Ovary (tissue), 9 donors: ENCODE data around the gene PLXNA3. TPM values are rescaled to one million over a fixed set of nuclear protein-coding genes. Genes with fewer than 3 reads are reported as not detected.

ENCODE experiments used
- DNase-seq, 5 donors: peaks; one replicate each; pipeline ENCODE4 v3.0.0-alpha.2; 2019 to 2020
- H3K27ac ChIP-seq, 2 donors: fragments of 200-600 bp; one replicate each; pipeline versions ENCODE4 v1.5.1 to v1.8.0; 2019 to 2022
- H3K27me3 ChIP-seq: fragments of 200-600 bp; one replicate; pipeline ENCODE4 v1.8.0; 2022
- H3K36me3 ChIP-seq: fragments of 200-600 bp; sonication (generic); one replicate; pipeline ENCODE4 v1.5.1; 2019
- H3K4me1 ChIP-seq: one replicate; pipeline ENCODE4 v1.8.1; 2013; ENCODE audit warnings: mild to moderate bottlenecking, moderate library complexity; ENCODE audit not compliant: insufficient read depth
- H3K4me3 ChIP-seq: fragments of 200-600 bp; sonication (generic); one replicate; pipeline ENCODE4 v1.5.1; 2017
- H3K9me3 ChIP-seq, 2 donors: fragments of 200-600 bp in 1 of 2; sonication (generic) in 1 of 2; one replicate each; pipeline versions ENCODE4 v1.5.1 to v1.8.1; 2013 to 2019; ENCODE audit warnings: mild to moderate bottlenecking in 1 of 2, moderate library complexity in 1 of 2
- EP300 ChIP-seq: sonication (generic); formaldehyde crosslinking; IDR thresholded peaks from one replicate; pipeline ENCODE4 v1.6.1; 2017; ENCODE audit warnings: antibody characterized with exemption
- POLR2A ChIP-seq: fragments of 450-650 bp; IDR thresholded peaks from one replicate; pipeline ENCODE4 v1.6.1; 2017; ENCODE audit warnings: antibody characterized with exemption, mild to moderate bottlenecking, moderate library complexity
- WGBS, 3 donors: extraction: QIAGEN DNeasy Blood & Tissue Kit in 1 of 3; methylation state at CpG; one replicate each; pipeline versions ENCODE4 v1.1.5 to v1.1.7; 2013 to 2017; 5-methylcytosine and 5-hydroxymethylcytosine counted together
- intact Hi-C, 4 donors: fragments of 100-400 bp; cut with DNase I; formaldehyde crosslinking; loops; one replicate each; pipeline versions ENCODE4 v1.11.0 to v1.15.1; 2022 to 2023
- polyA plus RNA-seq, 2 donors: library from polyadenylated mRNA; stranded (reverse); fragments of 200-250 nt in 1 of 2; fragments of 350-450 nt in 1 of 2; fragmentation: Illumina TruSeq in 1 of 2; extraction: RNeasy Lipid Tissue Mini Kit (QIAGEN cat#74804) in 1 of 2; gene quantifications; one replicate each; pipeline ENCODE4 v1.2.3, GENCODE V29; 2013 to 2014
- total RNA-seq, 7 donors: library from RNA; depleted of rRNA in 2 of 7; stranded (reverse); fragments of >200 nt in 2 of 7; fragmentation: NEBNext Ultra II Directional in 3 of 7; extraction: Animal tissue kit (Norgen Biotek cat#: 25700) in 3 of 7; gene quantifications; one replicate each; pipeline versions ENCODE4 v1.1.0 to v1.2.4, GENCODE V29; 2016 to 2023
- TF ChIP-seq, protein P1 (sequence below), 3 donors: fragments of 450-650 bp in 2 of 3; fragments of 200-600 bp in 1 of 3; IDR thresholded peaks; one replicate each; pipeline versions ENCODE4 v1.5.1 to v1.8.0; 2016 to 2022; ENCODE audit warnings: antibody characterized with exemption in 3 of 3, mild to moderate bottlenecking in 1 of 3
- donor health status: DM: no; HTN: no; CAD: no; lungs with moderate emphysema.
- donor health status: DM: no; HTN: no; CAD: no.
- donor health status: Bipolar disorder and iron deficiency.
- donor health status: DM: yes; HTN: yes; CAD: no.
- donor health status: DM: no; HTN: no; CAD: no.
- donor health status: DM: yes; HTN: yes; CAD: no.

Gene PLXNA3
- total and polyA plus RNA-seq, 9 donors = 9.5 to 118 (median 43.2) TPM

DNA sequence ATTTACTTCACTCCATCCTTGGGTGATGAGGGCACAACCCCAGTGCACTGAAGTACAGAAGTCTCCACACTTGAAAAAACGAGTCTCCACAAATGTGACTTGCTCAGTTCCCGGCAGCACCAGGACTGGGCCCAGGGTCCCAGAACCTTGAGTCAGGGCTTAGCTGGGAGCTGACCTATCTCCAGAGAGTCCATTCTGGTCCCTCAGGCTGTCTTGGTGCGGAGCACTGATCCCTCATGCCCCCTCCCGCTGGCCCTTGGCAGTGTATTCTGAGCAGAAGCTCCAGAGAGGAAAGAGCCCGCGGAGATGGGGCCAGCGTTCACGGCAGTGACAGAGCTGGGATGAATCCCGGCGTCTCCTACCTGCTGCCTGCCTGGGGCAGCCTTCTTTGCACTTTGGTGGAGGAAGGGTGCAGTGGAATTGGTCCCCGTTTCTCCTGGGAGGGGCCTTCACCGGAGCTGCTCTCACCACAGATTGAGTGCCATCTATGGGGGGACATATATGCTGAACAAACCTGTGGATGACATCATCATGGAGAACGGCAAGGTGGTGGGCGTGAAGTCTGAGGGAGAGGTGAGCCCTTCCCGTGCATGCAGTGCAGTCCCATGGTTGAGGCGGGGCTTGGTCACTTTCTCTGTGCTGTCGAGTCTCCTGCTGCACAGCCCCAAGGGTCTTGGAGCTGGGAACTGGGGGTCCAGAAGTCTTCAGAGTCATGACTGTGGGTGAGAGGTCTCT is 17.3 kb upstream of the PLXNA3 start:
- Histone ChIP-seq H3K4me1 (peaks cover 6% of the 10 kb centered on the region), H3K4me3 (no peak overlapping the region), H3K27ac (no peak overlapping the region), H3K36me3 (no peaks in the 10 kb centered on the region), H3K9me3 (no peaks in the 10 kb centered on the region), H3K27me3 (no peaks in the 10 kb centered on the region)
- intact Hi-C loops = no loop called here
- WGBS, 3 donors = 80 to 83% (median 83%) methylated on average over 17 of the region's 17 CpGs
- no peak for TF ChIP-seq POLR2A
- TF ChIP-seq, protein P1, sequence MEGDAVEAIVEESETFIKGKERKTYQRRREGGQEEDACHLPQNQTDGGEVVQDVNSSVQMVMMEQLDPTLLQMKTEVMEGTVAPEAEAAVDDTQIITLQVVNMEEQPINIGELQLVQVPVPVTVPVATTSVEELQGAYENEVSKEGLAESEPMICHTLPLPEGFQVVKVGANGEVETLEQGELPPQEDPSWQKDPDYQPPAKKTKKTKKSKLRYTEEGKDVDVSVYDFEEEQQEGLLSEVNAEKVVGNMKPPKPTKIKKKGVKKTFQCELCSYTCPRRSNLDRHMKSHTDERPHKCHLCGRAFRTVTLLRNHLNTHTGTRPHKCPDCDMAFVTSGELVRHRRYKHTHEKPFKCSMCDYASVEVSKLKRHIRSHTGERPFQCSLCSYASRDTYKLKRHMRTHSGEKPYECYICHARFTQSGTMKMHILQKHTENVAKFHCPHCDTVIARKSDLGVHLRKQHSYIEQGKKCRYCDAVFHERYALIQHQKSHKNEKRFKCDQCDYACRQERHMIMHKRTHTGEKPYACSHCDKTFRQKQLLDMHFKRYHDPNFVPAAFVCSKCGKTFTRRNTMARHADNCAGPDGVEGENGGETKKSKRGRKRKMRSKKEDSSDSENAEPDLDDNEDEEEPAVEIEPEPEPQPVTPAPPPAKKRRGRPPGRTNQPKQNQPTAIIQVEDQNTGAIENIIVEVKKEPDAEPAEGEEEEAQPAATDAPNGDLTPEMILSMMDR (IDR thresholded peaks at IDR 0.05) = no peak
- no peak for TF ChIP-seq EP300
- DNase-seq = no peak

DNA sequence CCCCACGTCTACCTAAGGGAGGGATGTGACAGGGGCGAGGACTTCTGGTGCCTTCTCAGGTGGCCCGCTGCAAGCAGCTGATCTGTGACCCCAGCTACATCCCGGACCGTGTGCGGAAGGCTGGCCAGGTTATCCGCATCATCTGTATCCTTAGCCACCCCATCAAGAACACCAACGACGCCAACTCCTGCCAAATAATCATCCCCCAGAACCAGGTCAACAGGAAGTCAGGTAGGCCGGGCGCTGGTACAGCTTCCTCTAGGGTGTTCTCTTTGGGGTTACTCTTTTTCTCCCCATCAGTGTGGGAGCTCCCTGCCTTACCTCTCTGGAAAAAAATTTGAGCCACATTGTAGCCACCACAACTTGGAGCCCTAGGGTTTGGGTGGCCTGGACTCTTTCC is 16.5 kb upstream of the PLXNA3 start:
- intact Hi-C loops = no loop called here
- Histone ChIP-seq H3K4me1 (peaks cover 6% of the 10 kb centered on the region), H3K4me3 (no peak overlapping the region), H3K27ac (no peak overlapping the region), H3K9me3 (no peaks in the 10 kb centered on the region), H3K36me3 (no peaks in the 10 kb centered on the region), H3K27me3 (no peaks in the 10 kb centered on the region)
- no peak for TF ChIP-seq EP300
- TF ChIP-seq, protein P1 (IDR thresholded peaks at IDR 0.05) = no peak
- TF ChIP-seq POLR2A = no peak
- 86 to 91% (median 86%) methylated on average over 11 of the region's 11 CpGs for WGBS, 3 donors
- DNase-seq = no peak

DNA sequence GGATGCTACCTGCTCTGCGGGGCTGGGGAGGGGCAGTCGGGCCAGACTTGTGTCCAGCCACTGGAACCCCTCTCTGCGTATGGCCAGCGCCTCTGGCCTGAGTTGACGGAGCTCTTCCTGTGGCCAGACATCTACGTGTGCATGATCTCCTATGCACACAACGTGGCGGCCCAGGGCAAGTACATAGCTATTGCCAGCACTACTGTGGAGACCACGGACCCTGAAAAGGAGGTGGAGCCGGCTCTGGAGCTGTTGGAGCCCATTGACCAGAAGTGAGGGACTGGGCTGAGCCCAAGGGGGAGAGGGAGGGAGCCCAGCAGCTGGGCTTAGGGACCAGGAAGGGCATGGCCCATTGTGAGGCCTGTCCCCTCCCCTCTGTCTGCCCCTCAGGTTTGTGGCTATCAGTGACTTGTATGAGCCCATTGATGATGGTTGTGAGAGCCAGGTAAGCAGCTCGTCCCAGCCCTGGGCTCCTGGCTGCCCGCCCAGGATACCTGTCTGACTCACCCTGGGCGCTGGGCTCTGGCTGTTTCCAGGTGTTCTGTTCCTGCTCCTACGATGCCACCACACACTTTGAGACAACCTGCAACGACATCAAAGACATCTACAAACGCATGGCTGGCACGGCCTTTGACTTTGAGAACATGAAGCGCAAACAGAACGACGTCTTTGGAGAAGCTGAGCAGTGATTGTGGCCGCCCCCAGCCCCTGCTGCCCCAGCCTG is 15.9 kb upstream of the PLXNA3 start:
- peak in 1 of 5 donors; percentile 18 for DNase-seq
- Histone ChIP-seq H3K4me3 (no peak overlapping the region), H3K36me3 (no peaks in the 10 kb centered on the region), H3K27ac (no peak overlapping the region), H3K9me3 (no peaks in the 10 kb centered on the region), H3K4me1 (peaks cover 6% of the 10 kb centered on the region), H3K27me3 (no peaks in the 10 kb centered on the region)
- TF ChIP-seq POLR2A (no peak), EP300 (no peak)
- TF ChIP-seq, protein P1 (IDR thresholded peaks at IDR 0.05) = no peak
- WGBS, 3 donors = 72 to 82% (median 78%) methylated on average over 21 of the region's 21 CpGs
- intact Hi-C loops = no loop called here

DNA sequence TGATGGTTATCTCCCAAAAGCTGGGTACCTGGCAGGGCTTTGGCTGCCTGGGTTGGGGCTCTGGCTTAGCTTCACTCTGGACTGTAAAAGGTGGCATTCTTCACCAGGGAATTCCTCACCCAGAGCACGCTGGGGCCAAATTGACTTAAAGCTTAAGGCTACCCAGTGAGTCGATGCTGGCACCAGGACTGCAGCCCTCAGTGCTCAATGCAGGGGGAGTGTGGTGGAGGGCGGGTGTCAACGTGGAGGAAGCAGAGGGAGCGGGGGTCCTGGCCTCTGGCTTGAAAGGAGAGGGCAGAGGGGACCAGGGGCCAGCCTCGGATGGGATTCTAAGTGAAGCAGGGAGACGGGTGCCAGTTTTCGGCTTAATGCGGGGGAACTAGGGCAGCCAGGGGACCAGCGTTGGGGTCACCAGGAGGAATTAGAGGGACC is 14.6 kb upstream of the PLXNA3 start:
- H3K27me3 ChIP-seq = no peaks in the 10 kb centered on the region
- 32 to 72% (median 44%) methylated on average over 10 of the region's 10 CpGs for WGBS, 3 donors
- no peak for DNase-seq
- peak overlapping the region; percentile 47 for H3K4me3 ChIP-seq
- TF ChIP-seq POLR2A = no peak
- TF ChIP-seq EP300 = no peak
- peak overlapping the region in 1 of 2 donors; percentile 64 for H3K27ac ChIP-seq
- no peaks in the 10 kb centered on the region for H3K36me3 ChIP-seq
- H3K4me1 ChIP-seq = peaks cover under 1% of the 10 kb centered on the region
- H3K9me3 ChIP-seq = no peaks in the 10 kb centered on the region
- intact Hi-C loops = no loop called here
